Activated CD8-positive, alpha-beta memory T cell treated with anti-CD3 and anti-CD28 coated beads for 4 hours (primary cell): ENCODE measurements around the gene THAP5.
A peak's percentile ranks its signal among the peaks of the same experiment; 100 is the strongest.

Source experiments
- DNase-seq, 2 donors: peaks; one replicate each; pipeline ENCODE4 v3.0.0-alpha.2; 2020; ENCODE audit warnings: low read depth in 2 of 2

The THAP5 gene, protein sequence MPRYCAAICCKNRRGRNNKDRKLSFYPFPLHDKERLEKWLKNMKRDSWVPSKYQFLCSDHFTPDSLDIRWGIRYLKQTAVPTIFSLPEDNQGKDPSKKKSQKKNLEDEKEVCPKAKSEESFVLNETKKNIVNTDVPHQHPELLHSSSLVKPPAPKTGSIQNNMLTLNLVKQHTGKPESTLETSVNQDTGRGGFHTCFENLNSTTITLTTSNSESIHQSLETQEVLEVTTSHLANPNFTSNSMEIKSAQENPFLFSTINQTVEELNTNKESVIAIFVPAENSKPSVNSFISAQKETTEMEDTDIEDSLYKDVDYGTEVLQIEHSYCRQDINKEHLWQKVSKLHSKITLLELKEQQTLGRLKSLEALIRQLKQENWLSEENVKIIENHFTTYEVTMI

DNA sequence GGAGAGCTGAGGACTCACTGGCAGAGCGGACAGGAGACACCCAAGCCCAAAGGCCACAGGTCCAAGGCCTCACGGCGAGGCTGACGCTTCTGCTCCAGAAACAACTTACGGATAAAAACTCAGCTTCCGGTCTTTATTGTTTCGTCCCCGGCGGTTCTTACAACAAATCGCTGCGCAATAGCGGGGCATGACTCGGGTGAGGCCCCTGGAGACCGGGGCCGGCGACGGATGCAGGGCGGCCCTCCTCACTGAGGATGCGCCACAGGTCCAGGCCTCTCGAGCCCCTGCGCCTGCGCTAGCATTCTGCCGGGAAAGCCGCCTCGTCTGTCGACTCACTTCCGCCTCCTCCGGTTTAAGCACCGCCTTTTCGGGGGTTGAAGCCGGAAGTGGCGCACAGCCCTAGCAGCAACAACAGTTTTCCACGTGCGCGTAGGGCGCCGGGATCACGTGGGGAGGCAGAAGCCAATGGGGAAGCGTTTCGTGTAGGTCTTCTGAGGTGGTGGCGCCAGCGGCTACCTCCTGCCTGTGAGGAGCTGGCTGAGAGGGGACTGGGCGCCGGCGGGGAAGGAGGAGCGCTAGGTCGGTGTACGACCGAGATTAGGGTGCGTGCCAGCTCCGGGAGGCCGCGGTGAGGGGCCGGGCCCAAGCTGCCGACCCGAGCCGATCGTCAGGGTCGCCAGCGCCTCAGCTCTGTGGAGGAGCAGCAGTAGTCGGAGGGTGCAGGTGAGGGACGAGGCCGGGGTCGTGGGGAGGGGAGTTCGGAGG, at the start of gene THAP5, which contains the start of gene DNAJB9:
TSS of gene THAP5 (minus strand) at position 326 of the 765 bp plus-strand sequence. CDS start at position 189, 137 bp downstream.
TSS of gene DNAJB9 (plus strand) at position 494 of the 765 bp plus-strand sequence. CDS start 1,853 bp downstream, outside the sequence.
- peak; percentile 98 to 99 for DNase-seq

DNA sequence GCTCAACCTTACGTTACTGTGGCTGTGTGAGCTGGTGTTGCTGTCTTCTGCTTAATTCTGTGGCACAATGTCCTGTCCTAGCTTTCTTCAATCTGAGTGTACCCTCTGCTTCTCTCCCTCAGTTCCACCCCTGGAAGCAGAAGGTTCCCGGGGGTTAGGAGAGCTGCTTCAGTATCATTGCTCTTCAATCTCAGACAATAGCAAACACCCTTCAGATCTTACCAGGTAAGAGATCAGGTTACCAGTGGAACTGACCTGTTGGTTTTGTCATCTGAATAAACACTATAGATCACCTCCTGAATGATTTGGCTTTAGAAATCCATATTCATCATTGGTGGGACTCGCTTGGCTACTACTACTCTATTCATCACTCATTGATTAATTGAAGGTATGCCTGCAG, 48.5 kb upstream of the THAP5 start:
- DNase-seq, result no peak

DNA sequence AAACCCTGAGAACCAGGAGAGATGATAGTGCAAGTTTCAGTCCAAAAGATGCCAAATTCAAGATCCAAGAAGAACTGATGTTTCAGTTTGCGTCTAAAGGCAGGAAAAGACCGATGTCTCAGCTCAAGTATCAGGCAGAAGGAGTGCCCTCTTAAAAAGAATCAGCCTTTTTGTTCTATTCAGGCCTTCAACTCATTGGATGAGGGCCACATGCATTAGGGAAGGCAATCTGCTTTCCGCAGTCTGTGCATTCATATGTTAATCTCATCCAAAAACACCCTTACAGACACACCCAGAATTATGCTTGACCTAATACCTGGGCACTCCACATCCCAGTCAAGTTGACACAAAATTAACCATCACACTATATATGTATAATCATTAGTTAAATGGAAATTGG, 45.4 kb upstream of the THAP5 start:
- DNase-seq, result no peak

DNA sequence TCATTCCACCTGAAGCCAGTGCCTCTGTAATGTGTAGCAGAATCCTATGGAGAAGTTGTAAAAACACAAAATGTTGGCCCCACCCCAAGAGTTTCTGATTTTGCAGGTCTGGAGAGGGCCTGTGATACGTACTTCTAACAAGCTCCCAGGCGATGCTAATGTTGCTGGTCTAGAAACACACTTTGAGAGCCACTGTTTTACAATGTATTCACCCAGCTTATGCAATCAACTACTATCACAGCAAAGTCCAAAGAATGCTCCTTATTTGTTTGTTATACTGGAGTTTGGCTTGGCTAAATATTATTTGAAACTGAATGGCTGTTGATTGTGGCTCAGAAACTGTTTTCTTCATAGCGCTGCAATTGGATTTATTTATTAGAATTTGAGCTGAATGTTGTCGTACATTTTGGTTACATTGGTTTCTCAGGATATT, 44.5 kb upstream of the THAP5 start:
- no peak for DNase-seq

DNA sequence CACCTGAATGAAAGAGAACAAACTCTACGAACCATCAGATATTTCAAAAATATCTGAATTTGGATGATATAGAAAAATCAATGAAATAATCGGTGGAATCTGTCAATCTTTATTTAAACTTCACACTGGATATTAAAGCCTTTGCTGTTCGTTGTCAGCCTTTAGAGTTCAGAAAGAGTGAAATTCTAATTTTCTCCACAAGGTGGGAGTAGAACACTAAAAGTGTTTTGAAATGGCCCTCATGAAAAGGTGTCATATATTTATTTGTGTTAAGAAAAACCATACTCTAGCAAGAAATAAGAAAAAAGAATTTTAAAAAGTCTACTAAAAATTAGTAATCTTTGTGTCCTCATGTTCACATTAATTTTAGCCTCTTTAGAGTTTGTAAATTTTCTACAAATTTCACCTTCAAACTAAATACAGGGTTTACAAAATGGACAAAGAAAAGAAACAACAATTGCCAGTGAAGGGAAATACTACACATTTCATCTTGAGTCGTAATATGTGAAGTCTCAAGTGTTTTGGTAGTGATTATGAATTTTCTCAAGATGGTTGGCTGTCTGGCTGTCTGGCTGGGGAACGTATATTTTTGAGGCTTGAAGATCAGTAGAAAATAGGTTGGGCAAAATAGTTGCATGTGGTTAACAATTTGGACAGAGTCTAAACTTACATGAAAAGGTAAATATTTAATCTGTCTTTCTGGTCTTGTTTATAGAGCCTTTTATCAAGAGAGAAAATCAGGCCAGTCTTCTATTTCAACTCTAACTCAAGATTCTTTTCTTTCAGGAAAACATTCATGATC, 43.8 kb upstream of the THAP5 start:
- no peak for DNase-seq

DNA sequence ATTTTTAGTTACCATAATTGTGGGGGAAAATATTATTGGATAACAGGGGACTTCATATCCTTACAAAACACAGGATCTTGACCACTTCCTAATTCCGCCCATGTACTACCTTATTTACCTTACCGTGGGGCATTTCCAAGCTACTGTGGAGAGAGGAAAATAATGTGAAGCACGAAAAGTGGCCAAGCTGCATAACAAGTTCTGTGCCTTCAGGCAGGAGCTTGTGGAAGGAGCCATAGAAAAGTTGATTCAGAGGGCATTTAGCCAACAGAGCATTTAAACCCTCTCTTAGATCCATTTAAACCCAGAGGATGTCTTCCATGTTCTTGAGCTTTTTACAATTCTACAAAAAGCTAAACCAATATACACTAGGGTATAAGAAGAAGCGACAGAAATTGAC, 41.8 kb upstream of the THAP5 start:
- DNase-seq, result no peak

DNA sequence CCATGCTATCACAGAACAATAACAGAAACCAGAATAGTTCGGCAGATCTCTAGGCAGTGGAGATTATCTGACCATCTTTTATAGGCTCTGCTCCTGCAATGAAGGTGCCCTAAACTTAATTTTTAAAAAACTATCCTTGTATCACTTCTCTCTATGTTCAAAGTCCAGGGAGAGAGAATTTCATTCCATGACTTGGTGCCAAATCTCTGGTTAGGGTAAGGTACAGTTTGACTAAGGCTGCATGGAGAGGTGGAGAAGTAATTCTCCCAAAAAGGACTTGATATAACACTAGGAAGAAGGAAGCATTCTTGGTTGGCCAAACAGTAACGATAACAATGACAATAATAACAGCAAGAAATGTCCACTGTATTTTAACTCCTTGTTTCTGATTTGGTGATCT, 40.1 kb upstream of the THAP5 start:
- no peak for DNase-seq

DNA sequence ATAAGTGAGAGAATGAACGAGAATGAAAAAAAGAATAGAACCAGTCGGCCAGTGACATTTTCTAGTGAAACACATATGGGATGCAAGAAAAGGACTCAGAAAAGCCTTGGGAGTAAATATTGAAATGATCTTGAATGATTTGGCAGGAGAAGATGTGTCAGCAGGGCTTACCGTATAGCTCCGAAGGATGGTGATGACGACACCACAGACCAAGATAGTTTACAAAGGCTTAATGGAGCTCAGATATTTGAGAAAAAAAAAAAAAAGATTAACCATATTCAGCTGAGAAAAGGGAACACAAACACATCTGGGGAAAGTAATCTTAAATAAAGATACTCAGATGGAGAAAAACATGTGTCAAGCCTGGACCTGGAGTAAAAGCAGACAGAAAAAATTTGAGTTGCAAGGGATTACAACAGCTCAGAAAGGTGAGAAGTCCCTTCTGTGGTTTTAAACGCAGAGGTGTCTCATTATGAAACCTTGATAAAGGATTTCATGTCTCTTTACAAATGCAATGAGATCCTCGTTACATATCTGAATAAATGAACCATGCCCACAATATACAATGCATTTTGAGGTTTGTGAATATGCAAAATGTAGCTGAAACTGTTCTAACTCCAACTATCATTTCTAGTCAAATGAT, 36.2 kb upstream of the THAP5 start:
- no peak for DNase-seq

DNA sequence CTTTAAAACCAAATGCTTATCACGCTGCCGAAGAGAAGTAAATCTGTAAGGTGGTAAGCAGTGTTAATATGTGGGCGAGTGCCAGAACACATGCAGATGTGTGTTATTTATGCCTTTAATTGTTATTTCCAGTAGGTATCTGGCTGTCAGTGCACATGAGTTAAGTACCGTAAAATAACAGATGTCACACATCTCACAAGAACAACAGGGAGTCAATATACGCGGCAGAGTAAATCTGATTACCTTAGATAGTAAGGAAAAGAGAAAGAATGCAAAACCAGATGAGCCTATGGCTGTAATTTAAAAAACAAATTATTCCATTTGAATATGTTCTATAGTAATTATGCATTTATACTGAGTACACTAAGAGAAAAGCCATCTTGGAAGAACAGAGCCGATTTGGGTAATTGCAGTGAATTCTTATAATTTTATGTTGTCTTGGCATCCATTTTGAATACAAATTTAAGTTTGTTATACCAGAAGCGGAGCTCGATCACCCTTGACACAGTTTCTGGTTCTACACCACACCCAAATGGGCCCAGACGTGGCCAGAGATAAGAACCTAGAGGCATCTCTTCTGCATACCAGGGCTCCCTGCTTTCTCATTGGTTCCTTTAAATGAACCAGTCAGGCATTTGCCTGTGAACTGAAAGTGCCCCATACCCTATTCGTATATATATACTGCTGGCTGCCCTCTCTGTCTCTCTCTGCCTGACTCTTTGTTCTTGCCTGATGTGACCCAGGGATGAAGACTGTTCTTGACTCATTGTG, 35.0 kb upstream of the THAP5 start:
- no peak for DNase-seq

DNA sequence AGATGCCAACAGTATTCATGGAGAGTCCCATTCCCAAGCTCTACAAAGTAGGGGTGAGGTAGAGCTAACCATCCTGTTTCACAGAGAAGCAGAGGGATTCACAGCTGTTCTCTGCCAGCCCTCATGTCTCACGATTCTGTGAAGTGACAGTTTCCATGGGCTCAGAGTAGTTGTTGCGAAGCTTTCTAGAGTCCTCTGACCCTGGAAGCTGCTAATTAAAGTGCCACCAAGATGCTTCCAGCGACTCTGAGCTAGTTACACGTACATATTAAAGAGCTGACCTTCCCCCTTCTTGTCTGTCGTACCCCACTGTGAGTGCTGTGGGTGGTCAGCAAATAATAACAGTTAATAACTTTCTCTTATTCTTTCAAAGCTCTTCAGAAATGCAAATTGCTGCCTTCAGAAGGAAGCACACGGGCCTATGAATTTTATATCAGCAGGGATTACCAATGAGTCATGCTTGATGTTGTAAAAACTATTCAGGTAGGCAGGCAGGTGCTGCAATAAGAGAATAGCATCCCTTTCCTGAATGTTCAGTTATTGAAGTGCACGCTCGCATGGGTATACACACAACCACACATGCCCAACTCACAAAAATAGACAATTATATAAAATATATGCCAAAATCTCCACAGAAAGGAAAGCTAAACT, 34.3 kb upstream of the THAP5 start:
- no peak for DNase-seq

DNA sequence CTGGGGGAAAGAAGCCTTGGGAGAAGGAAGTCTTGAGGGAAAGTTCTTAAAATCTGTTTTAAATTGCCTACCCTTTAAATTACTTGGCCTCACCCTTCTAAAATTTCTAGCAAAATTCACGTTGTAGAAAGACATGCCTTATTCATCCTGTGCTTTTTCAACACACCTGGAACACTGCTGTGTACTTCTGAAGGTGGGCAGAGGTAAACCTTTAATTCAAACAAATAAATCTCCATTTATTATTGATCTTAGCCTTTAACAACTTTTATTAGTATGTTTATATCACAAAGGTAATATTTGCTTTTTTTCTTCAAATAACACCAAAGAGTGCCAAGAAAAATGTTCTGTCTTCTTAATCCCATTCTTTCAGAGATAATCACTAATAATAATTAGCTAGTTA, 30.9 kb upstream of the THAP5 start:
- DNase-seq, result no peak

DNA sequence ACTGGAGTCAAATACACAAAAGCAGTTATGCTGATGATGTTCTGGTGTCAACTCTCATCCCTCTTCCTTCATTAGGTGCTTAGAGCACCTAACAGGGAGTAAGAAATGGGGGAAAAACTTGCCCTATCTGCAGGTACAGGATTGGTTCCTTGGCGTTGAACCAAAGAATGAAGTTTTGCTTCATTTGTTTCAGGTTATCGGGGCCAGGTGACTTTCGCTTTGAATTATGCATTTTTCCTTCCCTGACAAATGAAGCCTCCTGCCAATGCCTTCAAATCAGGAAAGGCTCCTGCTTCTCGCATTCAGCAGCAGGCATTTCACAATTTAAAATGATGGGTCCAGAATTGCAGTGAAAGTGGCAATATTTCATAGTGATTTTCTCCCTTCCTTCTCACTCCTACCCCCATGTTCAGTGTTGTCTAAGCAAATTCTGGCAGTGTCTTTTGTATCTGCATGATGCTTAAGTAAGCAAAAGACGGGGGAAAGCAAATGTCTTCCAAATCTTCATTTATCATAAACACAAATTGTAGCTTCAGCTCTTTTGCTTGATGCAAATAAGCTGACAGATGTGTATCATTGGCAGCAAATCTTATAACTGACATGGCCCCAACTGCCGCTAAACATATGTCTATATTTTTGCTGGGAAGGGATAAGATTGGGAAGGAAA, 29.5 kb upstream of the THAP5 start:
- DNase-seq, result no peak

DNA sequence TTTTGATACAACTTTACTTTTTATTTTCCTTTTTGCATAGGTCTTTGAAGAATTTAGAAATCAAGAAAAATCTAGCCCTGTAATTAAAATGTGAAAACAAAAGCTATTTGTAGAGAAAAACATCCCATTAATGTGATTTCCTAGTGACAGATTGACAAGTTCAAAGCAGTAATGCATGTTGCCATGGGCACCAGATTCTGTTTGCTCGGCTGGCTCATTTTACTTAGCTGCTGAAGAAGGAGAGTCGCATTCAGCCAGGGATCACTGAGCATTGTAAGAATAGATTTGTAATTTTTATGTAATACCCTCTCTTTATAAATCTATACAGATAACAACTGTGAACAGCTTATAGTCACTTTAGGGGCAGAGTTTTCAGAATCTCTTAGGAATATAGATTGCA, 28.6 kb upstream of the THAP5 start:
- DNase-seq, result no peak

DNA sequence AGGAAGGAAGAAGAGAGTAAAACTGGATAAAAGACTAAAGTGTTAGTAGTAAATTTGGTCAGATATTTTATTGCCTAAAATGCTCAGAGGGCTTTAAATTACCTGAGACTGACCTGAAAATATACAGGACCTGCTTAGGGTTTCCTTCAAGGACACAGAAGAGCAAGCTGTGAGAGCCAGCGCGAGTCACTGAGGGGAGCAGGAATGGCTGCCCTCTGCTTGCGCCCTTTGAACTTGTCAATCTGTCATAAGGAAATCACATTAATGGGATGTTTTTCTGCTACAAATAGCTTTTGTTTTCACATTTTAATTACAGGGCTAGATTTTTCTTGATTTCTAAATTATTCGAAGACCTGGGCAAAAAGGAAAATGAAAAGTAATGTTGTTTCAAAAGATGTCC, 27.1 kb upstream of the THAP5 start:
- no peak for DNase-seq

DNA sequence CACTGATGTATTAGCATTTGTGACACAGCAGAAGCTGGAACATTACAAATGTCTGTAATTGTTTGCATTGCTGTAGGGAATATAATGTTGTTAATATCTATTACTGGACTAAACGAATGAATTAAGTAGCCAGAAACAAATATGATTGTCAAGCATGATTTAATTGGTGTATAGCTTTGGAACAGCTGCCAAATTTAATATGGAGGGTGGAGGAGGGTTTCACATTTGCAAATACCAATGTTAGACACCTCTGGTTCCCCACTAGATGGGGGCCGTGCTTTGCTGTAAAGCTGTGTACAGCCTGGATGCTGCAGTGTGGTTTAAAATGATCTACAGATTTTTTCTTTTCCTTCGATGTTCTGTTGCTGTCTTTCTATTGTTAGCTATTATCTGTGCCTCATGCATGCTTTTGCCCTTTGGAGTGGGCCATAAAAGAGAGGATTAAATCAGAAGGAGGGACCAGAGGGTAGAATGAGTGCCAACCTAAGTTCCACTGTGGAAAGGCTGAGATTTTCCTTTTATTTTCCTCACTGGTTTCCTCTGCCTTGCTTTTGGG, 23.2 kb upstream of the THAP5 start:
- no peak for DNase-seq

DNA sequence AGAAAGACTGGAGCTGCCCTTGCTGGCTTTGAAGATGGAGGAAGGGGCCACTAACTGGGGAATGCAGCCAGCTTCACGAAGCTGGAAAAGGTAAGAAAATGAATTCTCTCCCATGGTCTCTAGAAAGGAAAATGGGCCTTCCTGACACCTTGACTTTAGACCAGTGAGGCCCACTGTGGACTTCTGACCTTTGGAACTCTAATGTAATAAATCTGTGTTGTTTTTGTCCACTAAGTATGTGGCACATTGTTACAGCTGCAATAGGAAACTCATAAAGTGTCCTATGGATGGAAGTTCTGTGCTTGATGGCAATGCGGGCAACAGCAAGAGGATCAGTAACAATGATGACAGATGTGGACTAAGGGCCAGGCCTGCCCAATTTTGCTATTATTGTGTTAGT, 21.1 kb upstream of the THAP5 start:
- no peak for DNase-seq

DNA sequence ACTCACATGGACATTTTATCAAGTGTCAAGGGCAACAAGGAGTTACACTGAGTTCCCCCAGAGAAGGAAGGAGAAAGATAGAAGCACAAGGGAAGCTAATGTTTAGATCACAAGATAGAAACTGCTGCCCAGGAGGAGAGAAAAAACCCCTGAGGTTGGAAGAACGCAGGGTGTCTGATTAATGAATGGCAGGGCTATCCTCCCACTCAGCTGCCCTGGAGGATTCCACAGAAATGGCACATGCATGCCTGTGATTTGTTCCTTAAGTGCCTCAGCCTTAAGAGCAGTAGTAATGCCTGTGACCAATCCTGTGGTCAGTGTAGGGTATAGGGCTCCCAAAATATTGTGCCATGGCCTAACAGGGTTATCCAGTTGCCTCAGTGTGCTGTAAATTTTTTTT, 20.4 kb upstream of the THAP5 start:
- DNase-seq, result no peak

DNA sequence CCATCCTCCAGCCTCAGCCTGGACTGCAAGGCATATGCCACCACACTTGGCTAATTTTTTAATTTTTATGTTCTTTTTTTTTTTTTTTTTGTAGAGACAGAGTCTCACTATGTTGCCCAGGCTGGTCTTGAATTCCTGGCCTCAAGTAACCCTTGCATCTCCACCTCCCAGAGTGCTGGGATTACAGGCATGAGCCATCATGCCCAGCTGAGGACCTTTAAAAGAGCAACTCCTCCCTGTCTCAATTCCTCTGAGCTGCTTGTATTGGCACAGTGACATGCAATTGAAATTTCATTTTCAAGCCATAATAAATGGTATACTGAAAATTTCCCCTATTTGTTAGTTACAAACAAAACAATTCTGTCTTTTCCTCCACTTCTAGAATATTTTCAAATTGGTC, 19.7 kb upstream of the THAP5 start:
- no peak for DNase-seq

DNA sequence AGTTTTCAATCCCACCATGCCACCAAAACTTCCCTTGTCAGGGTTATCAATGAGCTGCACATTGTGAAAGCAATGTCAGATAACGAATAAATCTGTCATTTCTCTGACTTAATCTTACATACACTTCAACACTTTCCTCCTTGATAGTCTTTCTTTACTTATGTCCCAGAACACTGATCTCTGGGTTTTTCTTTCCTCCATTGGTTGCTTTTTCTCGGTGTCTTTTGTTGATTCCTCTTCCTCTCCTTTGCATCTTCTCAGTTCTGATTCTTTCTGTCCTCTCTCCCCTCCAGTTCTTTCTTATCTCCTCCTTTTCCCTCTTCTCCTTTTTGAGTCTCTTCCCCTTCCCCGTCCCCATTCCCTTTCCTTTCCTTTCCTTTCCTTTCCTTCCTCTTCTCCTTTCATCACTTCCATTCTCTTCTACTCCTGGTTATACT, 16.8 kb upstream of the THAP5 start:
- DNase-seq, result no peak
